HepG2 (cell line): ENCODE results near the gene SORL1-AS1.
"Not testable (repeated sequence)": the region's sequence is repeated elsewhere in the genome, so short reads cannot be mapped to it uniquely, and the experiment has no call there.

Source experiments
- ATAC-seq: fragments of 200-7000 bp; cut with Tn5 transposase; 3 replicates; pipeline ENCODE4 v1.9.1; 2020; ENCODE audit warnings: mild to moderate bottlenecking, moderate library complexity
- BruUV-seq: library from RNA; stranded (reverse); fragments of 400-500 nt; replicated peaks from 2 replicates; lab custom pipeline; 2021; lab: Mats Ljungman, UMichigan
- CTCF ChIA-PET: fragments of 300-600 bp; formaldehyde crosslinking; extraction: SDS; loops from one replicate; lab custom pipeline; 2021; ENCODE audit warnings: low total read pairs, inconsistent platforms, low intra/inter-chr PET ratio; lab: Yijun Ruan, JAX
- POLR2A ChIA-PET: fragments of 350-600 bp; sonication (Branson Sonifier 250); formaldehyde crosslinking; loops from one replicate; lab custom pipeline; 2020; ENCODE audit warnings: antibody characterized with exemption, inconsistent platforms; lab: Yijun Ruan, JAX
- DNase-seq: peaks from one replicate; pipeline ENCODE4 v3.0.0-alpha.2; 2015; ENCODE audit warnings: low spot score
- FAIRE-seq: peaks from 3 replicates; lab custom pipeline; 2011; peaks lifted over from hg19 to GRCh38; lab: Jason Lieb, UNC
- H2AFZ ChIP-seq: one replicate; pipeline ENCODE4 v1.6.1; 2011; ENCODE audit warnings: low read length, inconsistent platforms
- H3K27ac ChIP-seq: fragments of 300-600 bp; 3 replicates; pipeline ENCODE4 v1.8.0; 2011; ENCODE audit warnings: mixed run types, mild to moderate bottlenecking, mixed read lengths, low read length, inconsistent platforms; ENCODE audit not compliant: insufficient read depth; ENCODE audit errors: extremely low read length
- H3K27me3 ChIP-seq, 2 experiments: fragments of 200-600 bp in 1 of 2; 2 replicates in 1 of 2; 3 replicates in 1 of 2; pipeline versions ENCODE4 v1.6.0 to v1.8.0; 2011; ENCODE audit warnings: low read length in 2 of 2, mild to moderate bottlenecking in 2 of 2, moderate library complexity in 2 of 2, inconsistent platforms in 1 of 2; ENCODE audit not compliant: insufficient read depth in 2 of 2, control insufficient read depth in 1 of 2
- H3K36me3 ChIP-seq, 2 experiments: fragments of 200-600 bp in 1 of 2; replicated peaks in 1 of 2; 2 replicates in 1 of 2; 3 replicates in 1 of 2; pipeline versions ENCODE4 v1.5.1 to v1.8.0; 2011; ENCODE audit warnings: low read length in 2 of 2, inconsistent platforms in 1 of 2; ENCODE audit not compliant: insufficient read depth in 2 of 2, control insufficient read depth in 1 of 2
- H3K4me1 ChIP-seq: 2 replicates; pipeline ENCODE4 v1.5.1; 2012; ENCODE audit warnings: low read length, inconsistent platforms; ENCODE audit not compliant: insufficient read depth
- H3K4me2 ChIP-seq: 2 replicates; pipeline ENCODE4 v1.6.0; 2011; ENCODE audit warnings: low read depth, low read length, inconsistent platforms
- H3K4me3 ChIP-seq, 3 experiments: fragments of 200-600 bp in 1 of 3; sonication (generic), shearing (Covaris generic) in 1 of 3; replicated peaks in 1 of 3; 2 replicates each; pipeline ENCODE4 v1.5.1; 2011 to 2016; ENCODE audit warnings: low read length in 3 of 3, inconsistent platforms in 2 of 3, low read depth in 2 of 3, mild to moderate bottlenecking in 2 of 3, control low read depth in 1 of 3, mixed read lengths in 1 of 3; ENCODE audit not compliant: insufficient read depth in 1 of 3
- H3K79me2 ChIP-seq: one replicate; pipeline ENCODE4 v1.6.1; 2011; ENCODE audit warnings: low read length, inconsistent platforms; ENCODE audit not compliant: insufficient read depth
- H3K9ac ChIP-seq: 2 replicates; pipeline ENCODE4 v1.6.0; 2011; ENCODE audit warnings: mild to moderate bottlenecking, low read depth, low read length, inconsistent platforms; ENCODE audit not compliant: insufficient read depth
- H3K9me3 ChIP-seq: 2 replicates; pipeline ENCODE4 v1.5.1; 2012; ENCODE audit warnings: mild to moderate bottlenecking, low read length
- H4K20me1 ChIP-seq: 2 replicates; pipeline ENCODE4 v1.6.0; 2011; ENCODE audit warnings: inconsistent platforms, mild to moderate bottlenecking, low read length, moderate library complexity; ENCODE audit not compliant: insufficient read depth
- ATF3 ChIP-seq: sonication (generic); formaldehyde crosslinking; IDR thresholded peaks from 2 replicates; pipeline ENCODE4 v1.4.0; 2020; ENCODE audit warnings: missing genetic modification reagents
- CEBPZ ChIP-seq: IDR thresholded peaks from 2 replicates; pipeline ENCODE4 v1.6.1; 2012; ENCODE audit warnings: low read length, improper control_type of control experiment
- HNRNPH1 ChIP-seq: fragments of 200-400 bp; formaldehyde crosslinking; optimal IDR thresholded peaks from 2 replicates; pipeline ENCODE3; 2017; ENCODE audit warnings: mild to moderate bottlenecking, low read depth, low read length
- SNAI1 ChIP-seq: sonication (generic); formaldehyde crosslinking; IDR thresholded peaks from 2 replicates; pipeline ENCODE4 v1.5.0; 2020; ENCODE audit warnings: mild to moderate bottlenecking, missing genetic modification reagents, borderline replicate concordance
- SRSF9 ChIP-seq: fragments of 200-400 bp; formaldehyde crosslinking; IDR thresholded peaks from 2 replicates; pipeline ENCODE4 v1.6.1; 2018; ENCODE audit warnings: borderline replicate concordance, mild to moderate bottlenecking, low read depth, low read length; ENCODE audit not compliant: insufficient read depth, poor library complexity, severe bottlenecking
- THRA ChIP-seq: sonication (generic); formaldehyde crosslinking; IDR thresholded peaks from 2 replicates; pipeline ENCODE4 v1.4.0; 2020; ENCODE audit warnings: missing genetic modification reagents, borderline replicate concordance
- ZNF251 ChIP-seq: sonication (generic); formaldehyde crosslinking; IDR thresholded peaks from 2 replicates; pipeline ENCODE4 v1.9.0; 2021; ENCODE audit warnings: mild to moderate bottlenecking, missing genetic modification reagents
- ZNF549 ChIP-seq: sonication (generic); formaldehyde crosslinking; IDR thresholded peaks from 2 replicates; pipeline ENCODE4 v1.5.0; 2020; ENCODE audit warnings: missing genetic modification reagents
- ZNF703 ChIP-seq: sonication (generic); formaldehyde crosslinking; IDR thresholded peaks from 2 replicates; pipeline ENCODE4 v1.5.1; 2020; ENCODE audit warnings: missing genetic modification reagents, mild to moderate bottlenecking, moderate library complexity, borderline replicate concordance
- ZUFSP ChIP-seq: sonication (generic); formaldehyde crosslinking; IDR thresholded peaks from 2 replicates; pipeline ENCODE4 v1.9.0; 2021; ENCODE audit warnings: missing genetic modification reagents, mild to moderate bottlenecking, borderline replicate concordance
- WGBS: methylation state at CpG from one replicate; pipeline ENCODE4 v1.1.6; 2017; ENCODE audit warnings: low lambda C conversion rate; 5-methylcytosine and 5-hydroxymethylcytosine counted together
- in situ Hi-C: cut with HindIII; loops from 2 replicates; pipeline ENCODE4 v1.10.0; 2017; ENCODE audit warnings: low pct_unique_long_range_greater_than_20kb; ENCODE audit not compliant: extremely low pct_ligation_motif_present
- intact Hi-C: fragments of 100-400 bp; cut with micrococcal nuclease; formaldehyde crosslinking; loops from one replicate; pipeline ENCODE4 v1.10.0; 2022; ENCODE audit not compliant: unreplicated experiment

The SORL1-AS1 gene

GRCh38 chr11:121410041-121410440 lies 42.7 kb downstream of the SORL1-AS1 start:
- H3K79me2 ChIP-seq, in situ Hi-C loops, BruUV-seq, H3K36me3 ChIP-seq, H3K27ac ChIP-seq, ATAC-seq, H3K4me1 ChIP-seq, H4K20me1 ChIP-seq, H3K4me2 ChIP-seq, FAIRE-seq, H3K4me3 ChIP-seq, H2AFZ ChIP-seq, H3K9ac ChIP-seq, H3K9me3 ChIP-seq, POLR2A ChIA-PET, H3K27me3 ChIP-seq, DNase-seq, CTCF ChIA-PET, intact Hi-C loops: not testable (repeated sequence)
- 93% methylated on average over 2 of the region's 2 CpGs for WGBS

GRCh38 chr11:121408830-121409229 lies 43.9 kb downstream of the SORL1-AS1 start:
- Histone ChIP-seq H3K27me3 (0 out of 5 replicates have a peak, but pooled peaks cover 0 to 3% of the 10 kb centered on the region in 2 experiments), H3K4me3 (no peak overlapping the region), H3K9me3 (no peaks in the 10 kb centered on the region), H3K4me1 (no peaks in the 10 kb centered on the region; the same call in 1 of the 2 replicates), H3K4me2 (no peak overlapping the region), H3K27ac (no peak overlapping the region), H3K36me3 (no peaks in the 10 kb centered on the region), H2AFZ (no peak overlapping the region), H3K79me2 (no peaks in the 10 kb centered on the region), H3K9ac (no peak overlapping the region), H4K20me1 (no peaks in the 10 kb centered on the region)
- BruUV-seq, result no TSS peak
- FAIRE-seq (no peak), ATAC-seq (no peak), DNase-seq (no peak)
- POLR2A ChIA-PET, result no interaction called here
- CTCF ChIA-PET, result no interaction called here
- in situ Hi-C loops, result no loop called here
- WGBS, result 0% methylated on average over 2 of the region's 2 CpGs
- intact Hi-C loops, result no loop called here
- TF ChIP-seq ZNF251 (CRISPR knock-in tag), result no peak
- no peak for TF ChIP-seq CEBPZ
- TF ChIP-seq ZNF549, result no peak
- TF ChIP-seq SRSF9, result no peak
- TF ChIP-seq SNAI1 (CRISPR knock-in tag), result no peak
- no peak for TF ChIP-seq ZNF703 (CRISPR knock-in tag)
- TF ChIP-seq HNRNPH1, result no peak
- TF ChIP-seq ATF3 (CRISPR knock-in tag), result no peak
- no peak for TF ChIP-seq THRA
- TF ChIP-seq ZUFSP (CRISPR knock-in tag), result no peak
